ENCODE data around the gene RSPH6A. TPM values are rescaled to one million over a fixed set of nuclear protein-coding genes. Genes with fewer than 3 reads are reported as not detected.

The RSPH6A gene
- polyA plus RNA-seq, 2 donors, result 0.16 TPM; not detected in 1

GRCh38 chr19:45792470-45793177 is 22.5 kb downstream of the RSPH6A start, which contains the start of gene DMWD:
Gene DMWD, minus strand, starts transcription at chr19:45792845. Its CDS starts 89 bp downstream, at chr19:45792756.
- Histone ChIP-seq H3K27me3 (ENCODE audit: control insufficient read depth in 1 of 2, insufficient read depth in 2 of 2, low read length in 2 of 2) (no peaks in the 10 kb centered on the region), H3K27ac (ENCODE audit: low read depth in 2 of 2, low read length in 1 of 2) (peak within 1 kb of the TSS; percentile 55 to 78), H3K9me3 (ENCODE audit: control insufficient read depth in 2 of 2, insufficient read depth in 1 of 2, low read depth in 1 of 2, low read length in 1 of 2) (no peaks in the 10 kb centered on the region), H3K4me3 (ENCODE audit: low read depth in 1 of 2, low read length in 2 of 2) (peak within 1 kb of the TSS; percentile 80 to 87), H3K4me1 (ENCODE audit: control insufficient read depth in 2 of 2, insufficient read depth in 2 of 2, low read length in 1 of 2) (peaks cover 6 to 11% of the 10 kb centered on the region in 2 donors), H3K36me3 (ENCODE audit: control insufficient read depth in 2 of 2, insufficient read depth in 2 of 2, low read length in 1 of 2) (peaks cover 5 to 12% of the 10 kb centered on the region in 2 donors)
- 0% methylated on average over 52 to 86 of the region's 86 CpGs for WGBS, 2 donors

DNA sequence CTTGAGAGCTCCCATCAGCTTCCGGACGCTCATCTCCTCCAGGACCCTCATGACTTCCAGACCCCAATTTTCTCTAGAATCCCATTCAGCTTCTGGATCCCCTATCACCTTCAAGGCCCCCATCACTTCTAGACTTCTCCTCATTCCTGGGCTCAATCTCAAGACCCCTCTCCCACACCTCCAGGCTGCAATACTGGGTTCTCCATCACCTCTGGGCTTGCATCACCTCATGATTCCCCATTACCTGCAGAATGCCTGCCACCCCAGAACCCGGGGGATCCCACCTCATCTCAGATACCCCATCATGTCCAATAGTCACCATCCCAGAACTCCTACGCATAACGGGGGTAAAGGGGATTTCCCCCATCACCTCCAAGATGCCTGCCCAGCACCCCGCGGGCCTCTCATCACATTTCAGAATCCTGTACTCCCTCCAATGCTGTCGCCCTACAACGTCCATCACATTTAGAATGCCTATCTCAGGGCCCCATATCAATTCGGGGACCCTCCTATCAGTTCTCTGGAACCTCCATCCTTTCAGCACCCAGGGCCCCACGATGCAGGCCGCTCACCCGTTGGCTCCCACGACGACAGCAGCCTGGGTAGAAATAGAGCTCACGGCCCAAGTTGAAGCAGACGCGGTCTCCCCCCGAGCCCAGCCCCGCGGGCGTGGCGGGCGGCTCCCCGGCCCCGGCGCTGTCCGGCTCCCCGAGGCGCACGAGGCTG is 23.2 kb downstream of the RSPH6A start:
- H3K4me3 ChIP-seq (ENCODE audit: low read depth in 1 of 2, low read length in 2 of 2), result peak overlapping the region; percentile 80 to 87

DNA sequence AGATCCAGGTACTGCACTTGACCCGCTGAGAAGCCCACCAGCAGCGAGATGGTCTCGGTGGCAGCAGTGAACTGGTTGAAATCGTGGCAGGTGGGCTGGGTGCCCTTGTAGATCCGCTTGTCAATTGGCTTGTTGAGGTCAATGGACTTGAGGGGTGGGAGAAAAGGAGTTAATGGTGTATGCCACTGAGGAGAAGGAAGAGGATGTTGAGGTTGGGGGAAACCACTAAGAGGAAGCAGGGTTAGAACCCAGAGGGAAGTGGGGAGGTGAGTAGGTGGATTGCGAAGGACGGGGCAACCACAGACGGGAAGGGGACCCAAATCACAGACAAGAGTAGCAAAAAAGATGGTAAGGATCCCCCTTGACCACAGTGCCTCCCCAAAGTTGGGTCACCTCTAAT is 24.2 kb downstream of the RSPH6A start:
- H3K4me3 ChIP-seq (ENCODE audit: low read depth in 1 of 2, low read length in 2 of 2), result no peak overlapping the region
- 73 to 78% methylated on average over 8 of the region's 8 CpGs for WGBS, 2 donors

More for the DNA sequence above, 23.2 kb downstream of the RSPH6A start:
- Histone ChIP-seq H3K9me3 (ENCODE audit: control insufficient read depth in 2 of 2, insufficient read depth in 1 of 2, low read depth in 1 of 2, low read length in 1 of 2) (no peaks in the 10 kb centered on the region), H3K27ac (ENCODE audit: low read depth in 2 of 2, low read length in 1 of 2) (peak overlapping the region; percentile 55 to 78), H3K4me1 (ENCODE audit: control insufficient read depth in 2 of 2, insufficient read depth in 2 of 2, low read length in 1 of 2) (peaks cover 6 to 11% of the 10 kb centered on the region in 2 donors), H3K27me3 (ENCODE audit: control insufficient read depth in 1 of 2, insufficient read depth in 2 of 2, low read length in 2 of 2) (no peaks in the 10 kb centered on the region), H3K36me3 (ENCODE audit: control insufficient read depth in 2 of 2, insufficient read depth in 2 of 2, low read length in 1 of 2) (peaks cover 8 to 17% of the 10 kb centered on the region in 2 donors)
- 6% methylated on average over 31 of the region's 31 CpGs for WGBS, 2 donors

DNA sequence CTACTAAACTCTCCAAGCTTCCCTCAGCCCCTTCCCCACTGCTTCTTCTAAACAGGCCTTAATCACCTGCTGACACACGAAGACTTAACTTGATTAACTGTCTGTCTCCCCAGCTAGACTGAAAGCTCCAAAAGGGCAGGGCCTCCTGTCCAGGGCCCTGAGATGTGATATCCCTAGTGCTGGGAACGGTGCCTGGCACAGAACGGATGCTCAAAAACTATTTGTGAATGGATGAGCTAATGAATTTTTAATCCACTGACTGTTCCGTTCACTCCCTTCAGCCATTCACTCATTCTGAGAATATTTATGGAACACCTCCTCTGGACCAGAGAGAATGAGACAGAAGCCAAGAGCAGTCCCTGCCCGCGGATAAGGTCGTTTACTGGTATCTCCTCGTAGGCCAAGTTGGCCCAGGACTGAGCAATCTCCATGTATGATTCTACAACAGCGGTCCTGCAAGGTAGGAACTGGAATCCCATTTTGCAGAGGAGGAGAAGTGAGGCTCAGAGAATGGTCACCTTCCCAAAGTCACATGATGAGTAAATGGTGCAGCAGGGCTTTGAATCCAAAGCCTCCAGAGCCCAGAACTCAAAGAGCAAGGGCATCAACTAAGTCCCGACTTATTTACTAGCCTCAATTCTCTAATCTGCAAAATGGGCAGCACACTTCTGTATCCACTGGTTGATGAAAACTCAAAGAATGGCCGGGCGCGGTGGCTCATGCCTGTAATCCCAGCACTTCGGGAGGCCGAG is 25.9 kb downstream of the RSPH6A start:
- Histone ChIP-seq H3K27ac (ENCODE audit: low read depth in 2 of 2, low read length in 1 of 2) (no peak overlapping the region), H3K36me3 (ENCODE audit: control insufficient read depth in 2 of 2, insufficient read depth in 2 of 2, low read length in 1 of 2) (peaks cover 8 to 32% of the 10 kb centered on the region in 2 donors), H3K27me3 (ENCODE audit: control insufficient read depth in 1 of 2, insufficient read depth in 2 of 2, low read length in 2 of 2) (no peaks in the 10 kb centered on the region), H3K9me3 (ENCODE audit: control insufficient read depth in 2 of 2, insufficient read depth in 1 of 2, low read depth in 1 of 2, low read length in 1 of 2) (no peaks in the 10 kb centered on the region), H3K4me1 (ENCODE audit: control insufficient read depth in 2 of 2, insufficient read depth in 2 of 2, low read length in 1 of 2) (peaks cover 6 to 15% of the 10 kb centered on the region in 2 donors), H3K4me3 (ENCODE audit: low read depth in 1 of 2, low read length in 2 of 2) (no peak overlapping the region)
- WGBS, 2 donors, result 87 to 89% methylated on average over 15 of the region's 15 CpGs

More for the DNA sequence above, 24.2 kb downstream of the RSPH6A start:
- H3K4me1 ChIP-seq (ENCODE audit: control insufficient read depth in 2 of 2, insufficient read depth in 2 of 2, low read length in 1 of 2), result peaks cover 6 to 15% of the 10 kb centered on the region in 2 donors
- H3K27me3 ChIP-seq (ENCODE audit: control insufficient read depth in 1 of 2, insufficient read depth in 2 of 2, low read length in 2 of 2), result no peaks in the 10 kb centered on the region
- H3K9me3 ChIP-seq (ENCODE audit: control insufficient read depth in 2 of 2, insufficient read depth in 1 of 2, low read depth in 1 of 2, low read length in 1 of 2), result no peaks in the 10 kb centered on the region
- no peak overlapping the region for H3K27ac ChIP-seq (ENCODE audit: low read depth in 2 of 2, low read length in 1 of 2)
- peaks cover 8 to 25% of the 10 kb centered on the region in 2 donors for H3K36me3 ChIP-seq (ENCODE audit: control insufficient read depth in 2 of 2, insufficient read depth in 2 of 2, low read length in 1 of 2)

DNA sequence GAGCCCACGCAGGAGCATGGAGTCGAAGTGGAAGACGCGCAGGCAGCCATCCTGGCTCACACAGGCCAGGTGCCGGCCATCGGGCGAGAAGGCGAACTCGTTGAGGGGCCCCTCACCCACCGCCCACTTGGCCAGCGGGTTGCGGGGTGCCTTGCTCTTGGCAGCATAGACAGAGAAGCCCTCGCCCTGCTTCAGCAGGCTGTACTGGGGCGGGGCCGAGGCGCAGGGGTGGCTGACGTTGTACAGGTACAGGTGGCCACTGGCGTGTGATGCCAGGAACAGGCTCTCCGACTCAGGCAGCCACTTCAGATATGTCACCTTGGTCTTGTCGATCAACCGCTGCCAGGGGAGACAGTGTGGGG is 28.6 kb downstream of the RSPH6A start:
- H3K4me1 ChIP-seq (ENCODE audit: control insufficient read depth in 2 of 2, insufficient read depth in 2 of 2, low read length in 1 of 2), result peaks cover 11 to 16% of the 10 kb centered on the region in 2 donors
- no peak overlapping the region for H3K27ac ChIP-seq (ENCODE audit: low read depth in 2 of 2, low read length in 1 of 2)
- WGBS, 2 donors, result 92 to 96% methylated on average over 21 of the region's 21 CpGs
- no peaks in the 10 kb centered on the region for H3K9me3 ChIP-seq (ENCODE audit: control insufficient read depth in 2 of 2, insufficient read depth in 1 of 2, low read depth in 1 of 2, low read length in 1 of 2)
- H3K27me3 ChIP-seq (ENCODE audit: control insufficient read depth in 1 of 2, insufficient read depth in 2 of 2, low read length in 2 of 2), result no peaks in the 10 kb centered on the region
- peaks cover 8 to 32% of the 10 kb centered on the region in 2 donors for H3K36me3 ChIP-seq (ENCODE audit: control insufficient read depth in 2 of 2, insufficient read depth in 2 of 2, low read length in 1 of 2)
- H3K4me3 ChIP-seq (ENCODE audit: low read depth in 1 of 2, low read length in 2 of 2), result no peak overlapping the region

DNA sequence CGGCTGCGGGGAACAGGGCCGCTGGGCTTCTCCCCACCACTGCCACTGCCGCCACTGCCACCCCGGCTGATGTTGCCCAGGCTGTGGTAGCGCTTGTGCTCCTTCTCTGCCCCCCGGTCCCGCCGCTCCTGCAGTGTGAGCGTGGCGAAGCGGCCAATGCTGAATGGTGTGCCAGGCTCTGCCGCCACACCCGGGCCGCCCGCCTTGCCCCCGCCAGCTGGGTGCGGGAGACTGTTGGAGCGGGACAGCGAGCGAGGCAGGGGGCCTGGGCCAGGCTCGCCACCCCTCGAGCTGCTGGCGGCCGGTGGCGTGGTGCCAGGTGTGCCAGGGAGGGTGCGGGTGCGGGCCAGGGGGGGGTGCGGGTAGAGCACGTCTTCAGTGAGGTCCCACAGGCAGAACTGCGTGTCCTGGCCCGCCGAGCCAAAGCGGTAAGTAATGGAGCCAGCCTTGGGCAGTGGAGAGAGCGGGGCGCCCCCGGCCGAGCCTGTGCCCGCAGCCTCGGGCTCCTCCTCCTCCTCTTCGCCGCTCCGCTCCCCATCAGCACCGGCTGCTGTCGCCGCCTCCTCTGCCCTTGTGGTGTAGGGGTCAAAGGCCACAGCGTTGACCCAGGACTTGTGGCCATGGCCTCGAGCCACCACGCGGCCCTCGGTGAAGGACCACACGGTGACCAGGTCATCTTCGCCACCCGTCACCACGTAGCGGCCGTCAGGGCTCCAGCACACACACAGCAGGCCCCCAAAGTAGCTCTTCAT is 29.2 kb downstream of the RSPH6A start:
- Histone ChIP-seq H3K4me3 (ENCODE audit: low read depth in 1 of 2, low read length in 2 of 2) (no peak overlapping the region), H3K4me1 (ENCODE audit: control insufficient read depth in 2 of 2, insufficient read depth in 2 of 2, low read length in 1 of 2) (peaks cover 10 to 14% of the 10 kb centered on the region in 2 donors), H3K36me3 (ENCODE audit: control insufficient read depth in 2 of 2, insufficient read depth in 2 of 2, low read length in 1 of 2) (peaks cover 8 to 31% of the 10 kb centered on the region in 2 donors), H3K27me3 (ENCODE audit: control insufficient read depth in 1 of 2, insufficient read depth in 2 of 2, low read length in 2 of 2) (no peaks in the 10 kb centered on the region), H3K9me3 (ENCODE audit: control insufficient read depth in 2 of 2, insufficient read depth in 1 of 2, low read depth in 1 of 2, low read length in 1 of 2) (no peaks in the 10 kb centered on the region), H3K27ac (ENCODE audit: low read depth in 2 of 2, low read length in 1 of 2) (peak overlapping the region in 1 of 2 donors; percentile 38)
- WGBS, 2 donors, result 91 to 92% methylated on average over 45 to 57 of the region's 57 CpGs

DNA sequence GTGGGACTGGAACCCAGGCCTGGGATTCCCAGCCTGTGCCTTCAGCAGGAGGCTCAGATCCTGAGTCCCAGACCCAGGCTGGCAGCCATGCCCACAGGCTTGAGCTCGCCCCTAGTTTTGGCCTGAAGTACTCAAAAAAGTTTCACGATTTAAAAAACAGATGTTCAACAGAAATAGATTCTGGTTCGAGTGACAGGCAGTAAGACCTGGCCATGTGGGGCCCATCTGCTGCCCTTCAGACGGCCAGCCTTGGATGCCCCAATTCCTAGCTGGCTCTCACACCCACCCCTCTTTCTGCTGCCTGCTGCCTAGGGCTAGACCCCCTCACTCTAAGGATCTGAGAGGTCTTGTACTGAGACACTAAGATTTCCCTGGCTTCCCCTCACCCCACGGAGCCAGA is 30.0 kb downstream of the RSPH6A start:
- peaks cover 6 to 27% of the 10 kb centered on the region in 2 donors for H3K36me3 ChIP-seq (ENCODE audit: control insufficient read depth in 2 of 2, insufficient read depth in 2 of 2, low read length in 1 of 2)
- WGBS, 2 donors, result 66 to 69% methylated on average over 5 of the region's 5 CpGs
- peaks cover 10 to 20% of the 10 kb centered on the region in 2 donors for H3K4me1 ChIP-seq (ENCODE audit: control insufficient read depth in 2 of 2, insufficient read depth in 2 of 2, low read length in 1 of 2)
- H3K4me3 ChIP-seq (ENCODE audit: low read depth in 1 of 2, low read length in 2 of 2), result no peak overlapping the region
- H3K9me3 ChIP-seq (ENCODE audit: control insufficient read depth in 2 of 2, insufficient read depth in 1 of 2, low read depth in 1 of 2, low read length in 1 of 2), result no peaks in the 10 kb centered on the region
- peak overlapping the region; percentile 49 to 56 for H3K27ac ChIP-seq (ENCODE audit: low read depth in 2 of 2, low read length in 1 of 2)
- no peaks in the 10 kb centered on the region for H3K27me3 ChIP-seq (ENCODE audit: control insufficient read depth in 1 of 2, insufficient read depth in 2 of 2, low read length in 2 of 2)

- no peaks in the 10 kb centered on the region for H3K27me3 ChIP-seq (ENCODE audit: control insufficient read depth in 1 of 2, insufficient read depth in 2 of 2, low read length in 2 of 2)
- H3K9me3 ChIP-seq (ENCODE audit: control insufficient read depth in 2 of 2, insufficient read depth in 1 of 2, low read depth in 1 of 2, low read length in 1 of 2), result no peaks in the 10 kb centered on the region
- H3K4me3 ChIP-seq (ENCODE audit: low read depth in 1 of 2, low read length in 2 of 2), result no peak overlapping the region
- peak overlapping the region; percentile 87 to 90 for H3K27ac ChIP-seq (ENCODE audit: low read depth in 2 of 2, low read length in 1 of 2)
- WGBS, 2 donors, result 82 to 88% methylated on average over 4 of the region's 4 CpGs
- peaks cover 14 to 24% of the 10 kb centered on the region in 2 donors for H3K4me1 ChIP-seq (ENCODE audit: control insufficient read depth in 2 of 2, insufficient read depth in 2 of 2, low read length in 1 of 2)
- peaks cover 3 to 24% of the 10 kb centered on the region in 2 donors for H3K36me3 ChIP-seq (ENCODE audit: control insufficient read depth in 2 of 2, insufficient read depth in 2 of 2, low read length in 1 of 2)
Measured at GRCh38 chr19:45784096-45784495, 31.0 kb downstream of the RSPH6A start.

Measured in esophagus (tissue), 2 donors.